Measurements from ENCODE around the gene AFDN. TPM values are rescaled to one million over a fixed set of nuclear protein-coding genes. Genes with fewer than 3 reads are reported as not detected.
"Not testable (repeated sequence)": the region's sequence is repeated elsewhere in the genome, so short reads cannot be mapped to it uniquely, and the experiment has no call there.

Gene AFDN
- total and polyA plus RNA-seq, 8 donors: 137 to 422 (median 284) TPM

- ATAC-seq: no peak
- Histone ChIP-seq H3K27me3 (no peaks in the 10 kb centered on the region), H3K9me3 (no peaks in the 10 kb centered on the region), H3K4me3 (no peak within 1 kb of the TSS), H3K4me1 (no peaks in the 10 kb centered on the region), H3K27ac (no peak within 1 kb of the TSS), H3K36me3 (no peaks in the 10 kb centered on the region)
- no peak for DNase-seq
- intact Hi-C loops (cut with DNase I): no loop called here
- no peak for TF ChIP-seq CTCF (IDR thresholded peaks at IDR 0.05)
Measured at GRCh38 chr6:167997642-167998041, 170.9 kb downstream of the AFDN start, which contains the start of gene KIF25. TSS of gene KIF25 (plus strand) at chr6:167997671. CDS start at chr6:168029586, 31,915 bp downstream.

- no peak for TF ChIP-seq CTCF (IDR thresholded peaks at IDR 0.05)
- intact Hi-C loops (cut with DNase I): no loop called here
- Histone ChIP-seq H3K4me1 (no peaks in the 10 kb centered on the region), H3K4me3 (no peak overlapping the region), H3K36me3 (no peaks in the 10 kb centered on the region), H3K27me3 (no peaks in the 10 kb centered on the region), H3K27ac (no peak overlapping the region), H3K9me3 (no peaks in the 10 kb centered on the region)
- DNase-seq: no peak
- peak; percentile 38 for ATAC-seq
Measured at GRCh38 chr6:167998215-167998614, 171.5 kb downstream of the AFDN start.

GRCh38 chr6:168000198-168001028, 173.7 kb downstream of the AFDN start:
- peak in 1 of 4 donors; percentile 54 for DNase-seq
- Histone ChIP-seq H3K4me1 (no peaks in the 10 kb centered on the region), H3K9me3 (no peaks in the 10 kb centered on the region), H3K36me3 (no peaks in the 10 kb centered on the region), H3K4me3 (no peak overlapping the region), H3K27me3 (no peaks in the 10 kb centered on the region), H3K27ac (no peak overlapping the region)
- TF ChIP-seq CTCF (IDR thresholded peaks at IDR 0.05): no peak
- intact Hi-C loops (cut with DNase I): no loop called here
- peak; percentile 58 for ATAC-seq

DNA sequence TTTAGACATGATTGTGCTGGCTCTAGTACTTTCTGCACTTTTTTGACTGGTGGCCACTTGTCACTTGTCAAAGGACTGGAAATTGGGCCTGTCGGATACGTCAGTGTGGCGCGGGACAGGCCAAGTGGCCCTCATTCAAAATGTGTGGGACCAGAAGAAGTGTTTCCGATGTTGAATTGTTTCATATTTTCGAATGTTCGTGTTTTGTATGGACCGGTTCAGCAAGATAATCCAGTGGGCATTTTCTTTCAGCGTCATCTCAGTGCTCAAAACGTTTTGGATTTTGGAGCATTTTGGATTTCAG, 174.3 kb downstream of the AFDN start:
- intact Hi-C loops (cut with DNase I): no loop called here
- ATAC-seq: peak; percentile 45
- Histone ChIP-seq H3K4me1 (no peaks in the 10 kb centered on the region), H3K4me3 (no peak overlapping the region), H3K36me3 (no peaks in the 10 kb centered on the region), H3K9me3 (no peaks in the 10 kb centered on the region), H3K27me3 (no peaks in the 10 kb centered on the region), H3K27ac (no peak overlapping the region)
- no peak for TF ChIP-seq CTCF (IDR thresholded peaks at IDR 0.05)
- peak in 1 of 4 donors; percentile 51 for DNase-seq

- H3K9me3 ChIP-seq; H3K4me1 ChIP-seq; DNase-seq; H3K36me3 ChIP-seq; H3K4me3 ChIP-seq; H3K27me3 ChIP-seq; H3K27ac ChIP-seq; intact Hi-C loops (cut with DNase I); ATAC-seq: not testable (repeated sequence)
Measured at GRCh38 chr6:168001514-168001913, 174.8 kb downstream of the AFDN start.

DNA sequence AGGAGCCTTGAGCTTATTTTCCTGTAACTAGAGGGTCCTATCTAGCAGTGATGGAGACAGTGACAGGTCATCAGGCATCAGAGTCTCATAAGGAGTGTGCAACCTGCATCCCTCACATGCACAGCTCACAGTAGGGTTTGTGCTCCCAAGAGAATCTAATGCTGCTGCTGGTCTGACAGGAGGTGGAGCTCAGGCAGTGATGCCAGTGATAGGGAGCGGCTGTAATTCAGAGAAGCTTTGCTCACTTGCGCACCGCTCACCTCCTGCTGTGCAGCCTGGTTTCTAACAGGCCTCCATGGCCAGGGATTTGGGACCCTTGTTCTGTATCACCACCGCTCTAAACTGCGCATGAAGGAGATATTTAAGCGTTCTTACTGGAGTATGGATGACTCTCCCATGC, 176.1 kb downstream of the AFDN start:
- Histone ChIP-seq H3K27me3 (no peaks in the 10 kb centered on the region), H3K4me3 (no peak overlapping the region), H3K9me3 (no peaks in the 10 kb centered on the region), H3K36me3 (no peaks in the 10 kb centered on the region), H3K27ac (no peak overlapping the region), H3K4me1 (peaks cover 4 to 5% of the 10 kb centered on the region in 2 donors)
- ATAC-seq (no peak), DNase-seq (no peak)
- no peak for TF ChIP-seq CTCF (IDR thresholded peaks at IDR 0.05)
- intact Hi-C loops (cut with DNase I): no loop called here
